ENCODE measurements around the gene SH2D6. TPM values are rescaled to one million over a fixed set of nuclear protein-coding genes. Genes with fewer than 3 reads are reported as not detected.
A peak's percentile ranks its signal among the peaks of the same experiment; 100 is the strongest.

Gene SH2D6
- polyA plus RNA-seq (2013, experiment 1 of 2), result not detected
- 0.14 TPM for polyA plus RNA-seq (2013, experiment 2 of 2)

GRCh38 chr2:85418132-85419008 is at the start of gene SH2D6:
Gene SH2D6, plus strand, starts transcription at chr2:85418714. Its CDS starts 10,752 bp downstream, at chr2:85429466.
- Histone ChIP-seq H3K4me2 (ENCODE audit: low read length, poor library complexity, severe bottlenecking) (peak within 1 kb of the TSS; percentile 85), H4K91ac (ENCODE audit: low read length) (peak within 1 kb of the TSS; percentile 83), H2BK12ac (ENCODE audit: low read length in 2 of 2) (peak within 1 kb of the TSS; percentile 12 to 95), H3K27ac (ENCODE audit: low read length, poor library complexity, severe bottlenecking) (peak within 1 kb of the TSS; percentile 74), H2AFZ (ENCODE audit: low read depth, low read length) (peak within 1 kb of the TSS; percentile 94), H3K23ac (ENCODE audit: low read length in 2 of 2) (peak within 1 kb of the TSS in 1 of 2 experiments; percentile 87), H3K14ac (ENCODE audit: low read length in 2 of 2) (peak within 1 kb of the TSS in 1 of 2 experiments; percentile 87), H3K9ac (ENCODE audit: low read length) (peak within 1 kb of the TSS; percentile 94), H3K4ac (ENCODE audit: low read depth in 1 of 2, low read length in 2 of 2) (peak within 1 kb of the TSS; percentile 96 to 98), H3K18ac (ENCODE audit: low read depth in 1 of 2, low read length in 2 of 2) (peak within 1 kb of the TSS; percentile 78 to 92), H2BK15ac (ENCODE audit: low read depth, poor library complexity, severe bottlenecking) (peak within 1 kb of the TSS; percentile 89), H2AK5ac (ENCODE audit: low read length, severe bottlenecking) (peak within 1 kb of the TSS; percentile 81), H3K4me3 (ENCODE audit: insufficient read depth in 1 of 2, low read depth in 1 of 2, low read length in 2 of 2) (peak within 1 kb of the TSS; percentile 77 to 87), H3K27me3 (ENCODE audit: control insufficient read depth in 1 of 2, insufficient read depth in 1 of 2, low read length in 2 of 2) (no peaks in the 10 kb centered on the region), H4K8ac (ENCODE audit: low read length) (peak within 1 kb of the TSS; percentile 100), H3K36me3 (ENCODE audit: control insufficient read depth in 1 of 2, insufficient read depth in 2 of 2, low read depth in 1 of 2, low read length in 2 of 2) (no peaks in the 10 kb centered on the region), H3K9me3 (ENCODE audit: control insufficient read depth, low read length) (no peaks in the 10 kb centered on the region), H3K4me1 (ENCODE audit: control insufficient read depth, insufficient read depth, low read depth, low read length) (peaks cover 40% of the 10 kb centered on the region), H2BK120ac (ENCODE audit: low read depth, low read length) (peak within 1 kb of the TSS; percentile 97), H3K79me1 (replicated peaks; ENCODE audit: low read length, poor library complexity, severe bottlenecking) (peaks cover 4% of the 10 kb centered on the region), H2BK5ac (ENCODE audit: low read depth, low read length, poor library complexity, severe bottlenecking) (peak within 1 kb of the TSS; percentile 83)
- 28% methylated on average over 36 of the region's 57 CpGs for WGBS
- DNase-seq, result peak; percentile 87

- Histone ChIP-seq H3K4ac (ENCODE audit: low read depth in 1 of 2, low read length in 2 of 2) (no peak overlapping the region), H3K9me3 (ENCODE audit: control insufficient read depth, low read length) (no peaks in the 10 kb centered on the region), H4K91ac (ENCODE audit: low read length) (no peak overlapping the region), H2BK15ac (ENCODE audit: low read depth, poor library complexity, severe bottlenecking) (no peak overlapping the region), H3K4me3 (ENCODE audit: insufficient read depth in 1 of 2, low read depth in 1 of 2, low read length in 2 of 2) (no peak overlapping the region), H4K8ac (ENCODE audit: low read length) (no peak overlapping the region), H2AK5ac (ENCODE audit: low read length, severe bottlenecking) (no peak overlapping the region), H2BK120ac (ENCODE audit: low read depth, low read length) (no peak overlapping the region), H3K79me1 (replicated peaks; ENCODE audit: low read length, poor library complexity, severe bottlenecking) (no peaks in the 10 kb centered on the region), H2AFZ (ENCODE audit: low read depth, low read length) (no peak overlapping the region), H3K4me2 (ENCODE audit: low read length, poor library complexity, severe bottlenecking) (no peak overlapping the region), H2BK12ac (ENCODE audit: low read length in 2 of 2) (no peak overlapping the region), H3K14ac (ENCODE audit: low read length in 2 of 2) (no peak overlapping the region), H3K27ac (ENCODE audit: low read length, poor library complexity, severe bottlenecking) (no peak overlapping the region), H3K36me3 (ENCODE audit: control insufficient read depth in 1 of 2, insufficient read depth in 2 of 2, low read depth in 1 of 2, low read length in 2 of 2) (peaks cover 22 to 48% of the 10 kb centered on the region in 2 experiments), H3K18ac (ENCODE audit: low read depth in 1 of 2, low read length in 2 of 2) (no peak overlapping the region), H2BK5ac (ENCODE audit: low read depth, low read length, poor library complexity, severe bottlenecking) (no peak overlapping the region), H3K4me1 (ENCODE audit: control insufficient read depth, insufficient read depth, low read depth, low read length) (peaks cover 1% of the 10 kb centered on the region), H3K23ac (ENCODE audit: low read length in 2 of 2) (no peak overlapping the region), H3K9ac (ENCODE audit: low read length) (no peak overlapping the region), H3K27me3 (ENCODE audit: control insufficient read depth in 1 of 2, insufficient read depth in 1 of 2, low read length in 2 of 2) (no peaks in the 10 kb centered on the region)
- no peak for DNase-seq
Measured at GRCh38 chr2:85368921-85369320, 49.6 kb upstream of the SH2D6 start.

- no peak overlapping the region for H3K27ac ChIP-seq (ENCODE audit: low read length, poor library complexity, severe bottlenecking)
Measured at GRCh38 chr2:85369500-85369899, 49.0 kb upstream of the SH2D6 start.

GRCh38 chr2:85371045-85371444 is 47.5 kb upstream of the SH2D6 start:
- H3K18ac ChIP-seq (ENCODE audit: low read depth in 1 of 2, low read length in 2 of 2), result no peak overlapping the region
- H3K9me3 ChIP-seq (ENCODE audit: control insufficient read depth, low read length), result no peaks in the 10 kb centered on the region
- H3K36me3 ChIP-seq (ENCODE audit: control insufficient read depth in 1 of 2, insufficient read depth in 2 of 2, low read depth in 1 of 2, low read length in 2 of 2), result peaks cover 22 to 40% of the 10 kb centered on the region in 2 experiments
- no peak overlapping the region for H4K8ac ChIP-seq (ENCODE audit: low read length)
- H2BK120ac ChIP-seq (ENCODE audit: low read depth, low read length), result no peak overlapping the region
- DNase-seq, result no peak
- H3K4ac ChIP-seq (ENCODE audit: low read depth in 1 of 2, low read length in 2 of 2), result no peak overlapping the region
- no peak overlapping the region for H3K4me3 ChIP-seq (ENCODE audit: insufficient read depth in 1 of 2, low read depth in 1 of 2, low read length in 2 of 2)
- no peak overlapping the region for H3K4me2 ChIP-seq (ENCODE audit: low read length, poor library complexity, severe bottlenecking)
- H3K14ac ChIP-seq (ENCODE audit: low read length in 2 of 2), result no peak overlapping the region
- no peak overlapping the region for H3K23ac ChIP-seq (ENCODE audit: low read length in 2 of 2)
- no peak overlapping the region for H3K27ac ChIP-seq (ENCODE audit: low read length, poor library complexity, severe bottlenecking)
- no peak overlapping the region for H4K91ac ChIP-seq (ENCODE audit: low read length)
- no peak overlapping the region for H2BK15ac ChIP-seq (ENCODE audit: low read depth, poor library complexity, severe bottlenecking)
- no peaks in the 10 kb centered on the region for H3K27me3 ChIP-seq (ENCODE audit: control insufficient read depth in 1 of 2, insufficient read depth in 1 of 2, low read length in 2 of 2)
- H2BK5ac ChIP-seq (ENCODE audit: low read depth, low read length, poor library complexity, severe bottlenecking), result no peak overlapping the region
- no peak overlapping the region for H3K9ac ChIP-seq (ENCODE audit: low read length)
- H2BK12ac ChIP-seq (ENCODE audit: low read length in 2 of 2), result no peak overlapping the region
- H3K4me1 ChIP-seq (ENCODE audit: control insufficient read depth, insufficient read depth, low read depth, low read length), result peaks cover 1% of the 10 kb centered on the region
- no peak overlapping the region for H2AFZ ChIP-seq (ENCODE audit: low read depth, low read length)
- no peak overlapping the region for H2AK5ac ChIP-seq (ENCODE audit: low read length, severe bottlenecking)
- no peaks in the 10 kb centered on the region for H3K79me1 ChIP-seq (replicated peaks; ENCODE audit: low read length, poor library complexity, severe bottlenecking)
- 98% methylated on average over 11 of the region's 11 CpGs for WGBS

More at GRCh38 chr2:85369500-85369899, 49.0 kb upstream of the SH2D6 start:
- Histone ChIP-seq H3K27me3 (ENCODE audit: control insufficient read depth in 1 of 2, insufficient read depth in 1 of 2, low read length in 2 of 2) (no peaks in the 10 kb centered on the region), H3K4me2 (ENCODE audit: low read length, poor library complexity, severe bottlenecking) (no peak overlapping the region), H2BK12ac (ENCODE audit: low read length in 2 of 2) (peak overlapping the region in 1 of 2 experiments; percentile 19), H2BK15ac (ENCODE audit: low read depth, poor library complexity, severe bottlenecking) (no peak overlapping the region), H2BK120ac (ENCODE audit: low read depth, low read length) (no peak overlapping the region), H3K23ac (ENCODE audit: low read length in 2 of 2) (no peak overlapping the region), H3K18ac (ENCODE audit: low read depth in 1 of 2, low read length in 2 of 2) (no peak overlapping the region), H3K9ac (ENCODE audit: low read length) (no peak overlapping the region), H3K36me3 (ENCODE audit: control insufficient read depth in 1 of 2, insufficient read depth in 2 of 2, low read depth in 1 of 2, low read length in 2 of 2) (peaks cover 22 to 44% of the 10 kb centered on the region in 2 experiments), H4K8ac (ENCODE audit: low read length) (no peak overlapping the region), H2AK5ac (ENCODE audit: low read length, severe bottlenecking) (no peak overlapping the region), H3K9me3 (ENCODE audit: control insufficient read depth, low read length) (no peaks in the 10 kb centered on the region), H2AFZ (ENCODE audit: low read depth, low read length) (no peak overlapping the region), H4K91ac (ENCODE audit: low read length) (peak overlapping the region; percentile 48), H3K4ac (ENCODE audit: low read depth in 1 of 2, low read length in 2 of 2) (no peak overlapping the region), H3K79me1 (replicated peaks; ENCODE audit: low read length, poor library complexity, severe bottlenecking) (no peaks in the 10 kb centered on the region), H3K4me1 (ENCODE audit: control insufficient read depth, insufficient read depth, low read depth, low read length) (peaks cover 1% of the 10 kb centered on the region), H3K14ac (ENCODE audit: low read length in 2 of 2) (no peak overlapping the region), H3K4me3 (ENCODE audit: insufficient read depth in 1 of 2, low read depth in 1 of 2, low read length in 2 of 2) (no peak overlapping the region), H2BK5ac (ENCODE audit: low read depth, low read length, poor library complexity, severe bottlenecking) (no peak overlapping the region)
- WGBS, result 87% methylated on average over 5 of the region's 5 CpGs
- DNase-seq, result no peak

Measured in mesenchymal stem cell (in vitro differentiated cells and primary cell).